ENCODE measurements around the gene ADAMTS2.

Gene ADAMTS2

GRCh38 chr5:179171251-179171815 lies 173.9 kb downstream of the ADAMTS2 start:
- no peak for DNase-seq

GRCh38 chr5:179170606-179171005 lies 174.7 kb downstream of the ADAMTS2 start:
- no peak for DNase-seq

GRCh38 chr5:179169836-179170235 lies 175.4 kb downstream of the ADAMTS2 start:
- DNase-seq, result no peak

DNA sequence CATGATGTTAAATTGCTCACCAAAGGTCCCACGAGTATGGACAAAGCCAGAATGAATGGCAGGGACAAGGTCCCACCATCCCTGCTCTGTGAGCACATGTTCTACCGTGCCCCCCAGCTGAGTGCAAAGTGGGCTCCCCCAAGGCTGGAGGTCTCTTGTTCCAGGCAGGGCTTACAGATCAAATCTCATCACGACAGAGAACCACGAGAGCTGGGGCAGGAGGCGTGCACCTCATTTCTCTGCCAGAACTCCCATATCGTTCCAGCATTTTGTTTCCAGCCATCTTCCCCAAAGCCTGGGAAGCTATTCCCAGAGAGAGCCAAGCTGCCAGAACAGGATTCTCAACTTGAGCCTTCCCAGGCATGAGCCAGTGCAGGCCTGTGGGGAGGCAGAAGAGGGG lies 176.6 kb downstream of the ADAMTS2 start:
- DNase-seq, result no peak

DNA sequence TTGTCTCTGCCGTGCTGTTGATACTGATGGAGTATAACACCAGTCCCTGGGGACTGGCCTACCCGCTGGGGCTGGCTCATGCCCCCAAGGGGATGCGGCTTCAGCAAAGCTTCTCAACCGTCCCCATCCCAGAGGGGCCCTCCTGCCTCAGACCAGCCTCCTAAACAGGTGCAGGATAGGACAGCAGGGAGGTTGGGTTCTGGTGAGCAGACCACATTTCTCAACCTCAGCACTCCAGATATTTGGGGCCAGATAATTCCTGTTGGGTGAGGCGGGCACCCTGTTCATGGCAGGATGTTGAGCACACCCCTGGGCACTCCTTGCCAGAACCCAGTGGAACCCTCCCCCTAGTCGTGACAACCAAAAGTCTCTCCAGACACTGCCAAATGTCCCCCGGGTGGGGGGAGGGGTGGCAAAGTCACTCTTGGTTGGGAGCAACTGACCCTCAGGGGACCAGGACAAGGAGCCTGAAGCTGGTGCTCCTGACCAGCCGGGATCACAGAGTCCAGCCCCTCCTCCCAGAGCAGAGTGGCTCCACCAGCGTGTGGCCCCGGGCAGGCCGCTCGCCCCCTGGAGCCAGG lies 177.3 kb downstream of the ADAMTS2 start:
- no peak for DNase-seq

DNA sequence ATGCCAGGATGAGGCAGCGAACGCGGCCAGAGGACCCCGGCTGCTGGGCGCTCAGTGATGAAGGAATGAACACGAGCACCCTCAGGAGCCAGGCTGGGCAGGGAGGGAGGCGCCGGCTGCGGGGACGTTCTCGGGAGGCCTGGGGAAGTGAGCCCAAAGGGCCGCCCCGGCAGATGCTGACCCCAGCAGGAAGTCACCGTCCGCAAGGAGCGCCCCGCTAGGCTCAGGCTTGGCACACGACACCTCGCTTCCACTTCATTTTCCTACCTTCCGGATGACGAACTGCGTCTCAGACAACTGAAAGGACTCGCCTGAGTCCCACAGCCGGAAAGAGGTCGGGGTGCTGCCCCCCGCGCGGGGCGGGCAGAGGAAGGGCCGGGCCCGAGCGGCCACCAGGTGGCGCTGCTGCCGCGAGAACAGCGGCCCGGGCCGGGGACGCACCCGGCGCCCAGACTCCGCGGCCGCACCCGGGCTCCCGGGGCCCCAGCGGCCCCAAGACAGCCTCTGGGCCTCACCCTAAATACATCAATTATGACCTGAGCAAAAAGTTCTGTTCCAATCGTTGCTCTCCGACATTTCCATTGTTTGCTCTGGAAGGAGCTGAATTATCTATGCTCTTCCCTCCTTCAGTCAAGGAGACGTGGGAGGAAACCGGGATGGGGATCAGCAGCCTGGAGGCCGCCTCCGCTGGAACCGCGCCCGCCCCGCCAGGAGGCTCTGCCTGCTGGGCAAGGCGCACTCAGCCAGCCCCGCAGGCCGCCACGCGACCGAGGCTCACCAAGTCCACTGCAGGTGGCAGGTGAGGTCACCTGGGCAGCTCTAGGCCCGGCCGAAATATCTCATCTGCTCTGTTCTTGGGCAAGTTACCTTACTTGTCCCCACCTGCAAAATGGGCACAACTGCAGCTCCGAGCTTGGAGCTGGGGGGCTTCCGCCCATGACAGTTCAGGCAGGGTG lies 178.1 kb downstream of the ADAMTS2 start:
- DNase-seq, result peak; percentile 48 to 66

DNA sequence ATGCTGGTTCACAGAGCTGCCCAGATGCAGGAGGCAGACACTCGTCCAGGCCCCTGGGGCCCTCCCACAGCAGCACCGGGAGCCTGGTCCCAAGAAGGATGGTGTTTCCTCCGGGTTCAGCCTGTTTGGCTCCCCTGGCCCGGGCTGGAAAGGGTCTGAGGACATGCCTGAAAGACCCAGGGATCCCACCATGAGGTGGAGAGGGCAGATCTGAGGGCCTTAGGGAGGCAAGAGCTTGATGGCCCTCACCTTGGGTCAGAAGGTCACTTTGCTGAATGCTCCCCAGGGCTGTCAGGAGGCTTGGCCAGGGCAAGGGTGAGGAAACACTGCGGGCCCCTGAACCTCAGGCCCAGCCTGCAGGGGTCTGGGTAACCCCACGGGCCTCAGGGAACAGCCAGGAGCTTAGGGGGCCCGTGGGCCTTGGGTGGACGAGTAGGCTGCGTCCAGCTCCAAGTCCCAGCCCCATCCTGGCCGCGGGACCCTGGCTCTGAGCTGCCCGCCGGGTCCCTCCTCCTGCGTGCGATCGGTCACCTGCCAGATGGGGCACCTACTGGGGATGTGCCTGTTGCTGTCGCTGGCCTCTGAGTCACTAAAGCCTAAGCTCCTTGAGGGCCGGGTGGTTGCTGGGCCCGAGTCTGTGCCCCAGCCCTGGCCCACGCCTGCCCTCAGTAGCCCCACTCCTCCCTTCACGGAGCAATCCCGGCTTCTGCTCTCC lies 178.9 kb downstream of the ADAMTS2 start:
- no peak for DNase-seq

GRCh38 chr5:179165421-179166170 lies 179.7 kb downstream of the ADAMTS2 start:
- no peak for DNase-seq

DNA sequence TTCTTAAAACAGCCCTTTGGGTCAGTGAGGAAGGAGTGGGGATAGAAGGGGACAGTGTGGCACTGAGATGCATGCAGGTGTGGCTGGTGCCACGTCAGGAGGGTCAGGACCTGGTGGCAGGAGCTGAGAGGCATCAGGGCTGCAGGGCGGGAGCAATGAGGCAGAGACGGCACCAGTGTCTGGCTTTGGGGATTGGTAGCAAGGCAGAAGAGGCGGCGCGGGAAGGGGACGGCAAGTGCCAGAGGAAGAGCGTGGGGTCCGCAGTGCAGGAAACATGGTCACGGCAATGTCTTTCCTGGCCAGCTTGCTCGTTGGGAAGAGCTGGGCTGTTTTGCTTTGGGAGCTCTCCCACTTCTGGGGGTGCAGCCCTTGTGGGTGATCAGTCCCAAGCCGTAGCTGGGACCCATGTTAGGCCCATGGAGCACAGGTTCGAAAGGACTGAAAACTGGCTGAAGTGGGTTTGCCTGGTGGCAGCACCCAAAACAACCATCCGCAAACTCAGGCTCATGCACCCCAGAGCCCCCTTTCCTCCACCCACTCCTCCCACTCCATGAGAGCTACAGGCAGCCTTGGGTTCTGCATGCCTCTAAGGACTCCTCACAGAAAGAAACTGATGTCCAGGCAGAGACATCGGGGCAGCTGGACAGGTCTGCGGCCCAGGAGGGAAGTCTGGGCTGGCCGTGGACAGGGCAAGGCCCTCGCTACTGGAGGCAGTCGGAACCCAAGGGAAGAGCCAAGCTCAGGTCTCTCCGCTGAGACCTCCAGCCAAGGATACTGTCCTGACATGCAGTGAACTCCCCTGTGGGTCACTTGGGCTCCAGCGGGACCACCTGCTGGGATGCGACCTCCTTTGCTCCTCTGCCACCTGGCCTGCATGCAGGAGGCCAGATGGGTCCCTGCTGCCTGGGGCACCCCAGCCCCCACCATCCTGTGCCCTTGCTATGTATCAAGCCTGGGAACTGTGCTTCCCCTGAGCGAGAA lies 180.6 kb downstream of the ADAMTS2 start:
- no peak for DNase-seq

- no peak for DNase-seq
Measured at GRCh38 chr5:179163236-179164155, 181.8 kb downstream of the ADAMTS2 start.

GRCh38 chr5:179162351-179163235 lies 182.7 kb downstream of the ADAMTS2 start:
- DNase-seq, result no peak

DNA sequence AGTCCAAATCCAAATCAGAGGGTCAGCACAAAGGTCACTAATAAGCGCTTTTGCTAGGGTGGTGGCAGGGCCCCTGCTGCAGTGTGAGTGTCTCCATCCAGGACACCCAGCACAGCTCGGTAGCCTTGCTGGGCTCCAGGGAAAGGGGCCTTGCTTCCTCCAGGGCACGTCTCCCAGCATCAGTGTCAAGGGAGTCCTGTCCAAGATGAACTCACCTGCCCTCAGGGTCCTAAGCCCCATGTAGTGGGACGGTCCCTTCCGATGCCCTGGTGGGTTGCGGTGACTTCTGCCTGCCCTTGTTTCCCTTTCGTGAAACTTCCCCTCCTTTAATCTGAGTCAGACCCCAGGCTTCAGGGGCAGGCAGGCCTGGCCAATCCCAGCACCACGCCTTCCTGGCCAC lies 183.4 kb downstream of the ADAMTS2 start:
- no peak for DNase-seq

GRCh38 chr5:179160584-179160983 lies 184.7 kb downstream of the ADAMTS2 start:
- no peak for DNase-seq

DNA sequence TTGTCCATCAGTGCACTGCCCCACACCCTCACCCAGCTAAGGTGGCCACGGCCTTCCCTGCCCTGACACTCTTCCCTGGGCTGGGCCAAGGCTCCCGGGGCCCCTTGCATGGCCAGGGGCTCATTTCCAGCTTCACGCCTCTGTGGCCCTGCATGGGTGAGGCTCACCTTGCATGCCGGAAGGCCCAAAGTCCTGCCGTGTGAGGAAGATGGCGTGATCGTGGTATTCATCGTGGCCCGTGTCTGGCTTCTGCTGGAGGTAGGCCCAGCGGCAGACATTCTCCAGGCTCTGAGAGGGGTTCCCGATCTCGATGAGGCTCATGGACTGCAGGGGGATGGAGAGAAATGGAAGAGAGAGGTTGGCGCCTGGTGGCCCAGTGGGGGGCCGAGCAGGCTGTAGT lies 186.7 kb downstream of the ADAMTS2 start:
- DNase-seq, result no peak

DNA sequence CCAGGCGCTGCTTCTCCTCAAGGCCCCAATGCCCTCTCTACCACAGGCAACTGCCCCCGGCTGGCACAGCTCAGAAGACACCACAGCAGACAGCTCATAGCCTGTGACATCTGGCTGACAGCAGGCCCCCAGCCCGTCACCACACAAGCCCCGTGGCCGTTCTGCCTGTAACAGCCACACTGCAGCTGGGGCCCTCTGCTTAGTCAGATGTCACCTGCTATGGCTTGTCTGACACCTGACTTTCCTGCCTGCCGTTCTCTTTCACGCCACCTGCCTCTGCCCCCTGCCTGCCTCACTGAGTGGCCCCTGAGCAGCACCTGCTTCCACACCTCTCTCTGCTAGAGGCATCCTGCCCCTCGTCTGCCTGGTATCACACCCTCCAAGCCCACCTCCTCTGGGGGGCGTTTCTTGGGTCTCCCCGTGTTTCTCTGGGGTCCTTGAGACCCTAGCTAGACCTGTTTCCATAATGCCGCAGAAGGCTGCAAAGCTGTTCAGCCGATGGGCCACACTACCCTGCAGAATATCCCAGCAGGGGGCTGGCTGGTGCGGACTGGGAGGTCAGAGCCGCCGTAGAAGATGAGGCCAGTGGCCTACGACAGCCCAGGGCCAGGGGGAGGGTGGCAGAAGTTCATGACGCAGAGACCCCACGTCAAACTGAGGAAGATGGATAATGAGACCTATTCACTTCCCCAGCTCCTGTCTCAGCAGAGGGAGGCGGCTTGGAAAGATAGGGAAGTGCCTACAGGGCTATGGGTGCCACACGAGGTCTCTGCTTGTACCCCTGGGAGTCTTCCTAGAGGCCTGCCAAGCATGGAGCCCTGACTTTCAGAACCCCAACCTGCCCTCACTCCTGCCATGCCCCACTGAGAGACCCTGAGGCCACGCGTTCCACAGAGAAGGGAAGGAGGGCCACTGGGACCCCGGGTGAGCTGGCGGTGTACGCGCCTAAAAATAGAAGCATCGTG lies 190.0 kb downstream of the ADAMTS2 start:
- no peak for DNase-seq

DNA sequence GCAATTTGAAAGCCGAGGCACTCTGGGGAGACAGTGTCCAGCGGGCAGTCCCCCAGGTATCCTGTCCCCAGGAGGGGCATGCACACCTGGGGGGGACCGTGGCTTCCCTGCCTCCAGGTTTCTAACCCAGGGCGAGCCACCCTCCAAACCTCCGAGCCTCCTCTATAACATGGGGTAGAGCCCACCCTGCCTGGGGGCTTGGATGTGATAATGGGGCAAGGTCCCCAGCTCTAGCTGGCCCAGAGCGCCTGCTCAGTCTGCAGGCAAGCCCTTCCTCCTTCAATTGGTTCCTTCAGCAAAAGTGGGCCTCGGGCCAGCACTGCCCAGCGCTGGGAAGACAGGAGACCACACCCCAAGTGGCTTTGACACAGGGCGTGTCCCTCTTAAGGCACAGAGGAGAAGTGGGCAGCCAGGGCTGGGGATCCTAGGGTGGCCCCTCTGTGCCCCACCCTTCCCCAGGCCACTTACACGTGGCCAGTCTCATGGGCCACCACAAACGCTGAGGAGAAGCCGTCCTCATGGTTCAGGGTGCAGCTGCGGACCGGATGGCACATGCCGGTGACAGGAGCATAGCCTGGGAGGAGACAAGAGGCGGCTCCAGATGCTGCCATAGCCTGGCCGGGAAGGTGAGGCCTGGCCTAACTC lies 190.8 kb downstream of the ADAMTS2 start:
- DNase-seq, result no peak

- no peak for DNase-seq
Measured at GRCh38 chr5:179153921-179154345, 191.3 kb downstream of the ADAMTS2 start.
